GM18508 (cell line): ENCODE data around the gene GAB2.
"Not testable (repeated sequence)": the region's sequence is repeated elsewhere in the genome, so short reads cannot be mapped to it uniquely, and the experiment has no call there.

Source experiments
- ATAC-seq: cut with Tn5 transposase; IDR thresholded peaks from one replicate; pipeline ENCODE4 v1.9.1; 2021; ENCODE audit warnings: moderate number of reproducible peaks; ENCODE audit not compliant: insufficient read depth, unreplicated experiment

The GAB2 gene

DNA sequence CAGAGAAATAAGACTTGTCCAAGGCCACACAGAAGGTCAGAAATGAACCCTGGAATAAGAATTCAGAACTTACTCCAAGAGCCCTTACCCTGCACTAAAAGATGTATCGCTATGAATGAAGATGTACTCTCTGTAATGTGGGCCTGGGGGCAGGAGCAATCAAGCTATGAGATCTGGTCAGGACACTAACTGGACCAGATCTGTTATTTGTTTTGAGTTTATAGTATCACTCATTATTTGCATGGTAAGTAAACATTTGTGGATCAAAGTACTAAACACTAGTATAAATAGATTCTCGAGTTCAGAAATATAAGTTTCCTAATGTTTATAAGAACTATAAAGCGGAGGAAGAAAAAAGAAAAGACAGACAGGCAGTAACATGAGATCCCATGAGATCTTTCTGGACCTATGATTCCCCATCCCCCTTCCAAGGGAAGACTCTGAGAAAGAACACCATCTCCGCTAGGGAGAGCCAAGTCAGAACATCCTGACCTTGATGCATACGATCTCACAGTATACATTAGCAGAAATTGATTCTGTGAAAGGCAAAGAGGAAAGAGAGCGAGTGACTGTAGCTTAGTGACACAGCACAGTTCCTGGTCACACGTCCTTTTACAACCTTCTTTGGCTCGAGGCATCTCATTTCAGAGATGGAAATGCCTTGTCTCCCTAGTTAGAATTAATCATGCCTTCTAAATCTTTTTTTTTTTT, 157.7 kb downstream of the GAB2 start:
- no peak for ATAC-seq

DNA sequence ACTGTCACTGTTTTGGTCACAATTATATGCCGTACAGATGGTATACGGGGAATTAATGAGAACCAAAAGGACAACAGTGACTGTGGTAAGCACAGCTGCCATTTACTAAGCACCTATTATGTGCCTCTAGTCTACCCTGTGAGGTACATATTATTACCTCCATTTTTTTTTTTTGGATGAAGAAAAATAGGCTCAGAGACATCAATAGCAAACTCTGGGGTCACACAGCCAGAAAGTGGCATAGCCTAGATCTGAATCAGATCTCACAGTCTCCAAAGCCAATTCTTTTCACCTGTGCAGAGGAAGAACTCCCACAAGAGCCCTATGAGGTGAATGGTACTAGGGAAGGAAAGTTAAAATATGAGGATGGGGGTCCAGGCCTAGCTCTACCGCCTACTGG, 160.0 kb downstream of the GAB2 start:
- ATAC-seq, result no peak

DNA sequence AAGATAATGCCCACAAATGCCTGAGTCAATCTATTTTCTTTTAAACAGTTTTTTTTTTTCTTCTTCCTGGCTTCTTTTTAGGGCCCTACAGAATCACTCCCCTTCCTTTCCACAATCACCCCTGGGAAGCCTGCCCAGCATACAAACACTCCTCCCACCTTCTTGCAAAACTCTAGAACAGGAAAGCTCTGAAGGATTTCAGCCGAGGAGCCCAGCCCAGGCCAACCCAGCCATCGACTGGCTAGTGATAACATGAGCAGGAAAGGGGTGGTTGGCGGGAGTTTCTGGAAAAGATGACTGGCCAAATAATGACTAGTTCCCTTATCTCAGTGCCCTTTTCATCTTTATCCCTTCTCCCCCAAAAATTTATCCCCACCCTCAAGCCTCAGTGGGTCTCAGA, 160.7 kb downstream of the GAB2 start:
- ATAC-seq, result no peak

DNA sequence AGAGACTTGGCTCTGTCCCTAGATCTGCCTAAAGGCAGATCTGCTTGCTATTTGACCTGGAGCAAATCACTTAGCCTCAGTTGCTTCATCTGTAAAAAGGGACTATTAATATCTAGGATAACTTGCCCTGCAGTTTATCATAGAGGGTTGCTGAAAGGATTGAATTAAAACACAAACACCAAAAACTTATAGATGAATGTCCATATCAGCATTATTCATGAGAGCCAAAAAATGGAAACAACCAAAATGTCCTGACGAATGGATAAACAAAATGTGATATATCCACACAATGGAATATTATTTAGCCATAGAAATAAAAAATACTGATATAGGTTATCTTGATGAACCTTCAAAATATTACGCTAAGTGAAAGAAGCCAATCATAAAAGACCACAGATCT, 161.7 kb downstream of the GAB2 start:
- no peak for ATAC-seq

DNA sequence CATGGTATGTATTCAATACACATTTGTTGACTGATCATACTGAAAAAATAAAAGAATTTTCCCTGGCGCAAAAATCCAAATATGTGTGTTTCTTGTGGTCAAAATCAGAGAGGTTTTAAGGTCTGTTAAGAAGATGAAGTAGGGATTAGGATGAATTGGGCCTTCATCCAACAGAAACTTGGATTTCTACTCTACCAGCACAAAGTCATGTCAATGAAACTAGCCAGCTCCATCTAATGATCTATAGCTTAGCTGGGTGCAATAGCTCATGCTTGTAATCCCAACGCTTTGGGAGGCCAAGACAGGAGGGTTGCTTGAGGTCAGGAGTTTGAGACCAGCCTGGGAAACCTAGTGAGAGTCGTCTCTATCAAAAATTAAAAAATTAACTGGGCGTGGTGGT, 163.4 kb downstream of the GAB2 start:
- no peak for ATAC-seq

DNA sequence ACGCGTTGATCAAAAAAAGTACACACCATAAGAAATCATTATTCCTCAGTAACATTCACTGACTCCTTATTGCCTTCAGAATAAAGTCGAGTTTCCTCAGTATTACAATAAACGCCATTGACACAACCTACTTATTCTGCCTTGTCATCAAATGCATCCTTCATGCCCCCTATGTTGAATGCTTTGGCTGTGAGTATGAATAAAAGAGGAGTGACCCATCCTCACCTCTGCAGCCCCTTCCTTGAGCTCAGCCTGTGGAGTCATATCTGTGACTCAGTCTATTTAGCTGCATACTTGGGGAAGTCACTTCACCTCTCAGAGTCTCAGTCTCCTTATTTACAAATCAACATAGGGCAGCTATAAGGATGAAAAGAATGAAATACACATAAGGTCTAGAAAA, 163.8 kb downstream of the GAB2 start:
- no peak for ATAC-seq

DNA sequence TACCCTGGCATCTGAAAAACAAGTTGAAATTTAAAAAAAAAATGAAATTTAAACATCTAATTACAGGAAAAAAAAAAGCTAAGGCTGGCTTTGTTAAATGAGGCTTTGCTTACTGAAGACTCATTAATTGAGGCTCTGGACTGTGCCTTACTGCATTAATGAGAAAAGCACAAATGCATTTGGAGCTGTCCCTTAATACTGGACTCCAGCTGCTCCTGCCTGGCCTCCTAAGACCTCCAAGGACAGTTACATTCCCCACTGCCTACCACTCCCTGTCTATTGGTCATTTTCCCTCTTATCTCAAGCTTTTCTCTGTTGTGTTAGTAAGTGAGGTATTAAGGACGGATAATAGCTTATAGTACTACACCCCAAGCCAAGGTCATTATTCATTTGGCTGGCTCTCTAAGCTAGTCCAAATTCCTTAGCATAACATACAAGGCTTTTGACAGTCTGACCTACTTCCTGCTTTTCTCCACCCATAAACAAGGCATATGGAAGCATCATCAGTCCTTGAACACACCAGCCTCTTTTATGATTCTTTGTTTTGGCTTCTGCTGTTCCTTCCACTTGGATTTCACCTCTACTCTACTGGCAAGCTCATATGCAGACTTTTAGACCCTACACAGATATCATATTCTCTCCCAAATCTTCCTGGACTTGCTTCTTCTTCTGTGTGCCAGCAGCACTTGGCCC, 166.4 kb downstream of the GAB2 start:
- ATAC-seq, result no peak

DNA sequence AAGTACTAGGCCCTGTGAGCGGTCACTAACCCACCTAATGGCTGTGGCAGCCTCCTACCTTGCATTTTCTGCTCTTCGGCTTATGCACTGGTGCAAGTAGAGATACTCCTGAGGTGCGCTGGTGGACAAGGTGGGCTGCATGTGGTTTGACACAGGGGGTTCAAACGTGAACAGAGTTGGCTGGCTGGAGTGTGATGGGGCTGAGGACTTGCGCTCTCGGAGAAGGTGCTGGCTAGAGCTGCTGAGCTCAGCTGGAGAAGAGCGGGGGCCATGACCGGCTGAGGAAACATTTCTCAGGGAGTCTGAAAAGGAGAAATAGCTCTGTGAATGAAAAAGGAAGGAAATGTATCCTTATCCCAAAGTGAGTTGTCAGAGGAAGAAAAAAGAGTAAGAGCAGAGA, 167.5 kb downstream of the GAB2 start:
- no peak for ATAC-seq

DNA sequence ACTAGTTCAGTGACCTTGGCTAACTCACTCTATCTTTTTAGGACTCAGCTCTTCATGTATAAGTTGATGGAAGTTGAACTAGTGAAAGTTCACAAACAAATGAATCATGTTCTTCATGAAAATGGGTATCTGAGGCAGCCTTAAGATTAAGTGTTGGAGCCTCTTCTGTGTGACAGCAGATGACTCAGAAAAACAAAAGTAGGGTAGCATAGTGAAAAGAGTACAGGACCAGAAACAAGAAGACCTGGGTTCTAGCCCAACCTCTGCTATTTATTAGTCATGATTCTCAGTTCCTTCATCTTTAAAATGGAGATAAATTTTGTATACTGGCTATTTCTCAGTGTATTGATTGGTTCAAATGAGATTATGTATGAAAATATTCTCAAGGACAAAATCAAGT, 168.7 kb downstream of the GAB2 start:
- no peak for ATAC-seq

DNA sequence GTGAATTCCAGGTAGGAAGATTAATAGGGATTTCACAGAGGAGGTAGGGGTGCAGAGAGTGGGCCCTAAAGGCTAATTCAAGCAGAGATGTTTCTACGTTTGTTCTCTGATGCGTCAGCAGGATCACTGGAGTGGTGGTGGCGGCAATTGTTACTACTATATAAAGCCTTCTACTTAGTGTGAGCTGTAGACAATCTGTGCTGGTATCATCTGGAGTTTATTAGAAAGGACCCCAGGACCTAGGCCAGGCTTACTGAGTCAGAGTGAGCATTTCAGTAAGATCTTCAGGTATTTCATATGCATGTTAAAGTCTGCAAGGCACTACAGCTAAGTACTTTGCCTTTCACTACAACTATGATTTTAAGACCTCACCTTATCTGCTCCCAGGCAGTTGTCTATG, 169.4 kb downstream of the GAB2 start:
- no peak for ATAC-seq

DNA sequence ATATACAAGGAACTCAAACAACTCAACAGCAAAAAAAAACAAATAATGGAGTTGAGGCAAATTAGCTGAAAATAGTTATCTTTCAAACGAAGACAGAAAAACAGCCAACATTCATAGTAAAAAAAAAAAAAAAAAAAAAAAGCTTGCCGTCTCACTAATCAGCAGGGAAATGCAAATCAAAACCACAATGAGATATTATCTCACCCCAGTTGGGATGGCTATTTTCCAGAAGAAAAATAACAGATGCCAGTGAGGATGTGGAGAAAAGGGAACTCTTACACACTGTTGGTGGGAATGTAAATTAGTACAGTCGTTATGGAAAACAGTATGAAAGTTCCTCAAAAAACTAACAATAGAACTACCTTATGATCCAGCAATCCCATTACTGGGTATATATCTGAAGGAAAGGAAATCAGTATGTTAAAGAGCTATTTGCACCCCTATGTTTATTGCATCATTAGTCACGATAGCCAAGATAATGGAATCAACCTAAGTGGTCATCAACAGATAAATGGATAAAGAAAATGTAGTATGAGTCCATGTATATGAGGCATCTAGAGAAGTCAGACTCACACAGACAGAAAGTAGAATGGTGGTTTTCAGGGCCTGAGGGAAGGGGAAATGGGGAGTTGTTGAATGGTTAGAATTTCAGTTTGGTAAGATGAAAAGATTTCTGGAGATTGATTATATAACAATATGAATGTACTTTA, 172.9 kb downstream of the GAB2 start:
- ATAC-seq, result no peak

DNA sequence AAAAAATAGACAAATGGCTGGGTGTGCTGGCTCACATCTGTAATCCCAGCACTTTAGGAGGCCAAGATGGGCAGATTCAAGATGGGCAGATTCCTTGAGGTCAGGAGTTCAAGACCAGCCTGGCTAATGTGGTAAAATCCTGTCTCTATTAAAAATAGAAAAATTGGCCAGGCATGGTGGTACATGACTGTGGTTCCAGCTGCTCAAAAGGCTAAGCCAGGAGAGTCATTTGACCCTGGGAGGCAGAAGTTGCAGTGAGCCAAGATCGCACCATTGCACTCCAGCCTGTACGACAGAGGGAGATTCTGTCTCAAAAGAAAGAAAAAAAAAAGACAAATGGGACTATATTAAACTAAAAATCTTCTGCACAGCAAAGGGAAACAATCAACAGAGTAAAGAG, 173.5 kb downstream of the GAB2 start:
- ATAC-seq, result no peak

DNA sequence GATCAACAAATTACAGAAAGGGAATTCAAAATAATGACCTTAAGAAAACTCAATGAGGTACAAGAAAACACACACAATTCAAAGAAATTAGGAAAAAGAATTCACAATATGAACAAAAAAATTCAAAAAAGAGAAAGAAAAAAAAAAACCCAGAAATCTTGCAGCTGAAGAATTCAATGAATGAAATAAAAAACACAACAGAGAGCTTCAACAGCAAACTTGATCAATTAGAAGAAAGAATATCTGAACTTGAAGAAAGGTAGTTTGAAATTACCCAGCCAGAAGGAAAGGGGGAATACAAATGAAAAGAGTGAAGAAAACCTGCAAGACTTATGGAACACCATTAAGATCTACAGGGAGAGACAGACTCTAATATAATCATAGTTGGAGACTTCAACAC, 176.1 kb downstream of the GAB2 start:
- ATAC-seq, result no peak

DNA sequence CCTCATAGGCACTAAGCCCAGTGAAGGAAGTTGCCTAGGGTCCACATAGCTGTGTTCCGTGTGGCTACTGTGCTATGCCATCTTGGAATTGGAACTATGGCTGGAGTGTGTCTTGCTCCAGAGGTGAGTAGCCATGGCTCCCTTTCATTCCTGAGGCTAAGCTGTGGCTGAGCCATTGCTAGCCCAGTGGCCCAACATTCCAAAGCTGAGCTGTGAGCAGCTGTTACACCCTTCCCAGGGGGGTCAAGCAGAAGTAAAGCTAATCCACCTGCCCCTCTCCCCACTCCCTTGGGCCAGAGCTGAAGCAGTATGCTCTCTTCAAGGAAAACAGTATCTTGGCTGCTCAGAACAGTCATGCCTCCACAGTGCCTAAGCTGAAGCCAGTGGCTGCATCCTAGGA, 177.8 kb downstream of the GAB2 start:
- ATAC-seq, result no peak

DNA sequence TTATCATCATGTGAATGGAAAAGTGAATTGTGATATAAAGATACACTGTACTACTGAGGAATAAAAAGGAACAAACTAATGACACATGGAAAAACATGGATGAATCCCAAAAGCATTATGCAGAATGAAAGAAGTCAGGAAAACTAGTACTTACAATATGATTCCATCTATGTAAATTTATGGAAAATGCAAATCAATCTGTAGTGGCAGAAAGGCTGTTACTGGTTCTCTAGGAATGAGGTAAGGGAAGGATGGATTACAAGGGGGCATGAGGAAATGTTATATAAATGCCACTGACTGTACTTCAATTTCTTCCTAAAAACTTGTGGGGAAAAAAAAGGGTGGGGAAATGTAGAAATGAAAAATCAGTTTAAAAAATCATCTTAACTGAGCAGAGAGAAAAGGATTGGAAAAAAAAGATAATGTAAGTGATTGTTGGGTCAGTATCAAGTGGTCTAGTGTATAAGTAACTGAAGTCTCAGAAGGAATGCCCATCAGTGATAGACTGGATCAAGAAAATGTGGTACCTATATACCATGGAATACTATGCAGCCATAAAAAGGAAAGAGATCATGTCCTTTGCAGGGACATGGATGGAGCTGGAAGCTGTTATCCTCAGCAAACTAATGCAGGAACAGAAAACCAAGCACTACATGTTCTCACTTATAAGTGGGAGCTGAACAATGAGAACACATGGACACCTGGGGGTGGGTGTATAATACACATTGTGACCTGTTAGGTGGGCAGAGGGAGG, 180.2 kb downstream of the GAB2 start:
- no peak for ATAC-seq

DNA sequence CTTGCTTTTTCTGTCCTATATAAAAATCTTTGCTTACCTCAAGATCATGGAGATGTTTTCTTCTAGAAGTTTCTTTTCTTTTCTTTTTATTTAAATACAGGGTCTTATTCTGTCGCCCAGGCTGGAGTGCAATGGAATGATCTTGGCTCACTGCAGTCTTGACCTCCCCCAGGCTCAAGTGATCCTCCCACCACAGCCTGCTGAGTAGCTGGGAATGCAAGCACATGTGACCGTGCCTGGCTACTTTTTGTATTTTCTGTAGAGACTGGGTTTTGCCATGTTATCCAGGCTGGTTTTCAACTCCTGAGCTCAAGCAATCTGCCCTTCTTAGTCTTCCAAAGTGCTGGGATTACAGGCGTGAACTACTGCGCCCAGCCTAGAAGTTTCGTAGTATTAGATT, 183.6 kb downstream of the GAB2 start:
- no peak for ATAC-seq

DNA sequence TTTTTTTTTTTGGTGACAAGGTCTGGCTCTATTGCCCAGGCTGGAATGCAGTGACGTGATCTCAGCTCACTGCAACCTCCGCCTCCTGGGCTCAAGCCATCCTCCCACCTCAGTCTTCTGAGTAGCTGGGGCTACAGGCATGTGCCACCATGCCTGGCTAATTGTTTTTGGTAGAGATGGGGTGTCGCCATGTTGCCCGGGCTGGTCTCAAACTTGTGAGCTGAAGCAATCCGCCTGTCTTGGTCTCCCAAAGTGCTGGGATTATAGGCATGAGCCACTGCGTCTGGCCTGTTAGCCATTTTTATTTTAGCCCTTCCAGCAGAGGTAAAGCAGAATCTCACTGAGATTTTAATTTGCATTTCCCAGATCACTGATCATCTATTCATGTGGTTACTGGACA, 184.6 kb downstream of the GAB2 start:
- ATAC-seq, result not testable (repeated sequence)

DNA sequence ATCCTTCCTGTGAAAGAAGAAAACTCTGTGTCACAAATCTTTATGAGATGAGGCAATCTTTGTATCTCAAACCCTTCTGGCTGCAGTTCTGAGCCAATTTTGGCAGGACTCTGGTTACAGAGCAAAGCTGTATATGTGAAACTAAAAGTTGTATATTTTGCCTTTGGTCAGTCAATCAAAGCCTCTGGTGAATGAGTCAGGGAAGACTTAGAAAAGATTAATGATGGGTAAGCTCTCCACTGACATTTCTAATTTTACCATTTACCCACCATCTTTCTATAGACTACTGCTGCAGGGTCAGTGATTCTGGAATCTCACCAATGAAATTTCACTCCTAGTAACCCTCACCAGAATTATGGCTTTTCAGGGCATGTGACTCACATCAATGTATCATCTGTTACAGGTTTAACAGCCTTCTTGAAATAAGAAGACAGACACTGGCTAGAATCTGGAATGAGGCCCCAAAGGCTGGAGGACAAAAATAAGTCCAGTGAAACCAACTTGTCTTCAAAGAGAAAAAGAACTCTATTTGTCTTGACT, 185.6 kb downstream of the GAB2 start:
- no peak for ATAC-seq

DNA sequence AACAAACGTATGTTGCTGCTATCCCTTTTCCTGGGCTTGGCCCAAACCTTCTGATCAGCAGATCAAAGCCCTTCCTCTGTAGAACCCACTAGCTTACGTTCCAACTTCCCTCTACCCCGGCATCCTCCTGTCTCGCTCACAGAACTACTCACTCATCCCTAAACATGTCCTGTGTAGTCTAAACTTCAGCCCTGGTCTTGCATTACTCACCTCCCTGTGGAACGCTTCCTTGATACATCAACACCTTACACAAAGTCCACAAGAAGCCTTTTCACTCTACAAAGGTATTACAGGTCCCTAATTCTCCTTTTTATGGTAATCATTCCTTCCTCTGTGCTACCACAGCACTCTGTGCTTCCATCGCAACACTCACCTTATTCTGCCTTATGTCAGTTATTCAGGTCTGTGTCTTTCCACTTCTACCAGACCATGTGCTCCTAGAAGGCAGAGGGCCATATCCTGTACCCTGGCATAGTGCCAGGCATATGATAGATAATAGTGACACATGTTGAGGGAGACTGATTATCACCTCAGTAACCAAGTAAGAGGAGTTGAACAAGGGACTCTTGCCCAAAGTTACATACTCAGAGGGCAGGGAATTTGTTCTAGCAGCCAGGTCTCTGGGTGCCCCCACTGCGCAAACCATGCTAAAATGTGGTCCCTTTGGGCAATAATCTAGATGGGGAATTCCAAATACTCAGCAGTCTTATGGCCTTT, 187.3 kb downstream of the GAB2 start:
- no peak for ATAC-seq

DNA sequence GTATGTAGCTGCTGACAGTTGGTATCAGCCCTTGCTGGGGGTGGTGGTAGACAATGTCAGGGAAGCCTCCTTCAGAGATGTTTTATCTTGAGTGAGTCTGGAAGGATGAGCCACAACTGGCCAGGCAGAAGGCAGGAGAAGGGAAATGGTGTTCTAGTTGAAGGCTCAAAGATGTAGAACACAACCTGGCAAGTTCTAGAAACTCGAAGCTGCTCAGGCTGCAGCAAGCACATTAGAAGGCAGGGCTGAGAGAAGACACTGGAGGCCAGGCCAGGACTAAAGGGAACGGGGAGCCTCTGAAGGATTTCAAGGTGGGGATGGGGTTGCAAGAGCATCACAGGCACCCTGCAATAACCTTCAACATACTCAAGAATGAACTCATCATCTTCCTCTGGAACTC, 188.5 kb downstream of the GAB2 start:
- ATAC-seq, result no peak
